HCT116 (cell line): ENCODE results near the gene RASGRP2. TPM values are rescaled to one million over a fixed set of nuclear protein-coding genes. Genes with fewer than 3 reads are reported as not detected.
"Not testable (repeated sequence)": the region's sequence is repeated elsewhere in the genome, so short reads cannot be mapped to it uniquely, and the experiment has no call there.

Experiments used
- ATAC-seq: fragments of 200-7000 bp; cut with Tn5 transposase; 2 replicates; pipeline ENCODE4 v1.9.1; 2020; ENCODE audit warnings: mild to moderate bottlenecking, moderate library complexity
- BruUV-seq: library from RNA; stranded (reverse); fragments of 400-500 nt; replicated peaks from 2 replicates; lab custom pipeline; 2021; lab: Mats Ljungman, UMichigan
- CTCF ChIA-PET: fragments of 300-600 bp; sonication (Branson Sonifier 250); formaldehyde crosslinking; loops from one replicate; lab custom pipeline; 2021; ENCODE audit warnings: antibody characterized with exemption; lab: Charles Lee
- POLR2A ChIA-PET: fragments of 300-600, 350-600 bp; sonication (Branson Sonifier 250); formaldehyde crosslinking; loops from one replicate; lab custom pipeline; 2021; ENCODE audit warnings: antibody characterized with exemption; lab: Charles Lee
- RAD21 ChIA-PET, 2 experiments: fragments of 300-600 bp; sonication (Branson Sonifier 250); formaldehyde crosslinking; loops; one replicate each; lab custom pipeline; 2023; ENCODE audit warnings: low total read pairs in 2 of 2; ENCODE audit not compliant: uncharacterized antibody in 2 of 2, unreplicated experiment in 2 of 2, low non-redundant PET in 1 of 2; lab: Charles Lee
- DNase-seq: peaks from one replicate; pipeline ENCODE4 v3.0.0-alpha.2; 2010; ENCODE audit warnings: low read depth, low spot score
- H2AFZ ChIP-seq: fragments of 200-600 bp; shearing (Covaris generic), sonication (generic); 2 replicates; pipeline ENCODE4 v1.6.1; 2017; ENCODE audit warnings: low read depth, mixed run types, mixed read lengths, antibody characterized with exemption, low read length; ENCODE audit not compliant: poor library complexity, severe bottlenecking
- H3K27ac ChIP-seq: 2 replicates; pipeline ENCODE4 v1.5.1; 2012; ENCODE audit warnings: low read depth, low read length
- H3K27me3 ChIP-seq: fragments of 200-600 bp; sonication (generic); 2 replicates; pipeline ENCODE4 v1.6.1; 2016; ENCODE audit warnings: mixed run types, low read length, mixed read lengths; ENCODE audit not compliant: insufficient read depth
- H3K36me3 ChIP-seq, 2 experiments: fragments of 200-500 bp in 1 of 2; fragments of 200-600 bp in 1 of 2; sonication (Bioruptor generic) in 1 of 2; sonication (generic) in 1 of 2; 2 replicates each; pipeline versions ENCODE4 v1.5.1 to v1.6.1; 2014 to 2016; ENCODE audit warnings: low read length in 2 of 2, inconsistent platforms in 1 of 2, mixed read lengths in 1 of 2, mixed run types in 1 of 2; ENCODE audit not compliant: insufficient read depth in 2 of 2, control insufficient read depth in 1 of 2
- H3K4me1 ChIP-seq, 2 experiments: fragments of 200-600 bp in 1 of 2; sonication (generic) in 1 of 2; 2 replicates each; pipeline versions ENCODE4 v1.5.1 to v1.6.1; 2012 to 2017; ENCODE audit warnings: low read length in 2 of 2, inconsistent platforms in 1 of 2, mild to moderate bottlenecking in 1 of 2, mixed read lengths in 1 of 2, mixed run types in 1 of 2, moderate library complexity in 1 of 2; ENCODE audit not compliant: insufficient read depth in 2 of 2, control insufficient read depth in 1 of 2
- H3K4me2 ChIP-seq: fragments of 200-600 bp; sonication (generic); 2 replicates; pipeline ENCODE4 v1.6.1; 2017; ENCODE audit warnings: mixed run types, low read length, mixed read lengths
- H3K4me3 ChIP-seq, 2 experiments: fragments of 200-600 bp in 1 of 2; sonication (generic) in 1 of 2; replicated peaks in 1 of 2; 2 replicates each; pipeline ENCODE4 v1.5.1; 2011 to 2016; ENCODE audit warnings: low read length in 2 of 2, control low read depth in 1 of 2, low read depth in 1 of 2, mild to moderate bottlenecking in 1 of 2, mixed read lengths in 1 of 2, mixed run types in 1 of 2
- H3K79me2 ChIP-seq: fragments of 200-600 bp; sonication (generic); 2 replicates; pipeline ENCODE4 v1.6.1; 2017; ENCODE audit warnings: mild to moderate bottlenecking, mixed run types, low read length, moderate library complexity, mixed read lengths; ENCODE audit not compliant: insufficient read depth
- H3K9ac ChIP-seq: fragments of 200-600 bp; sonication (generic); 2 replicates; pipeline ENCODE4 v1.6.1; 2016; ENCODE audit warnings: low read length, mixed read lengths
- H3K9me2 ChIP-seq: fragments of 200-600 bp; sonication (generic), shearing (Covaris generic); 2 replicates; pipeline ENCODE4 v1.6.1; 2017; ENCODE audit warnings: mixed run types, mild to moderate bottlenecking, moderate library complexity; ENCODE audit not compliant: insufficient read depth
- H3K9me3 ChIP-seq, 2 experiments: fragments of 200-500 bp in 1 of 2; fragments of 200-600 bp in 1 of 2; sonication (Bioruptor generic) in 1 of 2; sonication (generic) in 1 of 2; 2 replicates each; pipeline ENCODE4 v1.6.1; 2014 to 2017; ENCODE audit warnings: low read length in 2 of 2, mixed read lengths in 2 of 2, inconsistent platforms in 1 of 2, low read depth in 1 of 2, mild to moderate bottlenecking in 1 of 2, mixed run types in 1 of 2, moderate library complexity in 1 of 2; ENCODE audit not compliant: control insufficient read depth in 1 of 2, insufficient read depth in 1 of 2
- H4K20me1 ChIP-seq: fragments of 200-600 bp; sonication (generic), shearing (Covaris generic); 2 replicates; pipeline ENCODE4 v1.6.1; 2017; ENCODE audit warnings: mixed run types, mild to moderate bottlenecking, moderate library complexity; ENCODE audit not compliant: insufficient read depth
- CBX3 ChIP-seq: IDR thresholded peaks from 2 replicates; pipeline ENCODE4 v1.6.1; 2012; ENCODE audit warnings: low read depth
- ELF1 ChIP-seq: IDR thresholded peaks from 2 replicates; pipeline ENCODE4 v1.6.1; 2012; ENCODE audit warnings: low read depth, borderline replicate concordance
- EZH2 ChIP-seq: fragments of 200-600 bp; sonication (generic); IDR thresholded peaks from 2 replicates; pipeline ENCODE4 v1.6.1; 2017; ENCODE audit warnings: antibody characterized with exemption, mixed run types
- EZH2phosphoT487 ChIP-seq: fragments of 200-600 bp; IDR thresholded peaks from 2 replicates; pipeline ENCODE4 v1.6.1; 2018; ENCODE audit warnings: antibody characterized with exemption, borderline replicate concordance
- SP1 ChIP-seq: IDR thresholded peaks from 2 replicates; pipeline ENCODE4 v1.6.1; 2012; ENCODE audit warnings: low read depth
- intact Hi-C: fragments of 100-400 bp; cut with micrococcal nuclease; formaldehyde crosslinking; loops from 2 replicates; pipeline ENCODE4 v1.10.0; 2022
- total RNA-seq: library from RNA; stranded (reverse); gene quantifications from one replicate; pipeline ENCODE4 v1.2.1, GENCODE V29; 2021; ENCODE audit not compliant: unreplicated experiment
- TF ChIP-seq, protein P1 (sequence below): IDR thresholded peaks from 2 replicates; pipeline ENCODE4 v1.6.1; 2011; ENCODE audit warnings: mild to moderate bottlenecking, low read length, moderate library complexity; ENCODE audit not compliant: insufficient replicate concordance; ENCODE audit errors: extremely low read depth

Gene RASGRP2
- total RNA-seq, 1 experiment from 2014 or later, result 12.8 TPM

DNA sequence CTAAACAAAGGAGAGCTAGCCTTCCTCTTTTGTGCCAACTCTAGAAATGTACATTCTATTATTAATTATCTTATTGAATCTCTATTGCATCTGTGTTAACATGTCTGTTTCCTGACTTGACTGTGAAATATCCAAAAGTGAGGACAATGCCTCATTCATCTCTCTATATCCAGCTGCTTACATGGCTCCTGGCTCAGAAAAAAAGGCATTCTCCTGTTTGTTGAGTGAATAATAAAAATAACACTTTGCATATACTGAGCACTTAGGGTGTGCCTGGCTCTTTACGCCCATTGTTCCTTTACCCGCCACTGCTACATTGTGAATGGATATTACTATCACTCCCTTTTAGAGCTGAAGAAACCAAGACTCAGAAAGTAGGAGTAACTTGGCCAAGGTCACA is 40.9 kb downstream of the RASGRP2 start:
- POLR2A ChIA-PET, result interaction anchor here (0.7 kb wide), 1 partner anchor 102 kb away, joined by 3 read pairs; no protein-coding TSS in a partner anchor
- DNase-seq (no peak), ATAC-seq (no peak)
- H3K36me3 ChIP-seq, result no peaks in the 10 kb centered on the region
- BruUV-seq, result no TSS peak
- no peak overlapping the region for H3K4me3 ChIP-seq
- no peaks in the 10 kb centered on the region for H3K4me1 ChIP-seq
- RAD21 ChIA-PET, result no interaction called here
- no peaks in the 10 kb centered on the region for H4K20me1 ChIP-seq
- H3K9me3 ChIP-seq, result no peaks in the 10 kb centered on the region
- CTCF ChIA-PET, result interaction anchor here (0.7 to 3.7 kb wide), 2 partner anchors 14 to 321 kb away, joined by 3 to 50 read pairs; no protein-coding TSS in a partner anchor
- no peak overlapping the region for H3K9ac ChIP-seq
- peaks cover 11% of the 10 kb centered on the region for H3K27me3 ChIP-seq
- no peaks in the 10 kb centered on the region for H3K9me2 ChIP-seq
- H3K27ac ChIP-seq, result no peak overlapping the region
- H2AFZ ChIP-seq, result no peak overlapping the region
- TF ChIP-seq ELF1 (no peak), EZH2phosphoT487 (no peak), SP1 (no peak), CBX3 (no peak), EZH2 (no peak)
- TF ChIP-seq, protein P1, sequence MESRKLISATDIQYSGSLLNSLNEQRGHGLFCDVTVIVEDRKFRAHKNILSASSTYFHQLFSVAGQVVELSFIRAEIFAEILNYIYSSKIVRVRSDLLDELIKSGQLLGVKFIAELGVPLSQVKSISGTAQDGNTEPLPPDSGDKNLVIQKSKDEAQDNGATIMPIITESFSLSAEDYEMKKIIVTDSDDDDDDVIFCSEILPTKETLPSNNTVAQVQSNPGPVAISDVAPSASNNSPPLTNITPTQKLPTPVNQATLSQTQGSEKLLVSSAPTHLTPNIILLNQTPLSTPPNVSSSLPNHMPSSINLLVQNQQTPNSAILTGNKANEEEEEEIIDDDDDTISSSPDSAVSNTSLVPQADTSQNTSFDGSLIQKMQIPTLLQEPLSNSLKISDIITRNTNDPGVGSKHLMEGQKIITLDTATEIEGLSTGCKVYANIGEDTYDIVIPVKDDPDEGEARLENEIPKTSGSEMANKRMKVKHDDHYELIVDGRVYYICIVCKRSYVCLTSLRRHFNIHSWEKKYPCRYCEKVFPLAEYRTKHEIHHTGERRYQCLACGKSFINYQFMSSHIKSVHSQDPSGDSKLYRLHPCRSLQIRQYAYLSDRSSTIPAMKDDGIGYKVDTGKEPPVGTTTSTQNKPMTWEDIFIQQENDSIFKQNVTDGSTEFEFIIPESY, result no peak
- no peaks in the 10 kb centered on the region for H3K79me2 ChIP-seq
- no peak overlapping the region for H3K4me2 ChIP-seq
- intact Hi-C loops, result no loop called here

DNA sequence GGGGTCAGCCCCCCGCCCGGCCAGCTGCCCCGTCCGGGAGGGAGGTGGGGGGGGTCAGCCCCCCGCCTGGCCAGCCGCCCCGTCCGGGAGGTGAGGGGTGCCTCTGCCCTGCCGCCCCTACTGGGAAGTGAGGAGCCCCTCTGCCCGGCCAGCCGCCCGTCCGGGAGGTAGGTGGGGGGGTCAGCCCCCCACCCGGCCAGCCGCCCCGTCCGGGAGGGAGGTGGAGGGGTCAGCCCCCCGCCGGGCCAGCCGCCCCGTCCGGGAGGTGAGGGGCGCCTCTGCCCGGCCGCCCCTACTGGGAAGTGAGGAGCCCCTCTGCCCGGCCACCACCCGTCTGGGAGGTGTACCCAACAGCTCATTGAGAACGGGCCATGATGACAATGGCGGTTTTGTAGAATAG is 42.0 kb downstream of the RASGRP2 start:
- H3K27me3 ChIP-seq, result peaks cover 11% of the 10 kb centered on the region
- H3K27ac ChIP-seq, H3K36me3 ChIP-seq, H3K4me2 ChIP-seq, BruUV-seq, H3K4me3 ChIP-seq, H4K20me1 ChIP-seq, H3K9me2 ChIP-seq, H3K4me1 ChIP-seq, H2AFZ ChIP-seq, DNase-seq, H3K9me3 ChIP-seq, ATAC-seq, RAD21 ChIA-PET, POLR2A ChIA-PET, H3K79me2 ChIP-seq, H3K9ac ChIP-seq, intact Hi-C loops: not testable (repeated sequence)
- CTCF ChIA-PET, result interaction anchor here (0.5 kb wide), 1 partner anchor 13 kb away, joined by 3 read pairs; no protein-coding TSS in a partner anchor
